Transverse colon (tissue), 4 donors: ENCODE data around the gene RHOU. TPM values are rescaled to one million over a fixed set of nuclear protein-coding genes. Genes with fewer than 3 reads are reported as not detected.

ENCODE experiments used
- DNase-seq: peaks from one replicate; pipeline ENCODE4 v3.0.0-alpha.2; 2019
- H3K27ac ChIP-seq, 4 donors: fragments of 200-600 bp; sonication (generic); 2 replicates each; pipeline ENCODE4 v1.5.1; 2016 to 2018; ENCODE audit warnings: inconsistent platforms in 4 of 4
- H3K27me3 ChIP-seq: fragments of 200-600 bp; sonication (generic); 2 replicates; pipeline ENCODE4 v1.5.1; 2017; ENCODE audit warnings: inconsistent platforms
- H3K36me3 ChIP-seq, 4 donors: fragments of 200-600 bp; sonication (generic); 2 replicates each; pipeline ENCODE4 v1.5.1; 2017 to 2019; ENCODE audit warnings: inconsistent platforms in 4 of 4
- H3K4me1 ChIP-seq, 4 donors: fragments of 200-600 bp; sonication (generic); 2 replicates each; pipeline ENCODE4 v1.5.1; 2017 to 2020; ENCODE audit warnings: inconsistent platforms in 4 of 4
- H3K4me3 ChIP-seq, 4 donors: fragments of 200-600 bp; sonication (generic); 1 replicate in 1 of 4; 2 replicates in 3 of 4; pipeline versions ENCODE4 v1.5.1 to v1.6.1; 2017 to 2019; ENCODE audit warnings: inconsistent platforms in 4 of 4
- H3K9me3 ChIP-seq, 2 donors: fragments of 200-600 bp; sonication (generic); 2 replicates each; pipeline ENCODE4 v1.5.1; 2017 to 2019; ENCODE audit warnings: inconsistent platforms in 2 of 2
- EP300 ChIP-seq: sonication (generic); formaldehyde crosslinking; IDR thresholded peaks from one replicate; pipeline ENCODE4 v1.6.1; 2017; ENCODE audit warnings: antibody characterized with exemption, low read depth
- POLR2A ChIP-seq: fragments of 450-650 bp; IDR thresholded peaks from one replicate; pipeline ENCODE4 v1.6.1; 2016; ENCODE audit warnings: antibody characterized with exemption, mild to moderate bottlenecking, moderate library complexity
- POLR2AphosphoS5 ChIP-seq, 3 donors: sonication (generic); formaldehyde crosslinking; IDR thresholded peaks; one replicate each; pipeline ENCODE4 v1.6.1; 2016; ENCODE audit warnings: antibody characterized with exemption in 3 of 3
- WGBS, 2 donors: methylation state at CpG; one replicate each; pipeline ENCODE4 v1.1.5; 2018; ENCODE audit warnings: low coverage in 1 of 2; 5-methylcytosine and 5-hydroxymethylcytosine counted together
- in situ Hi-C, 4 donors: fragments of 200-750 bp; cut with MboI; loops; one replicate each; pipeline versions ENCODE4 v1.15.0 to v1.15.1; 2017; ENCODE audit warnings: low sequenced_read_pairs in 3 of 4, low pct_ligation_motif_present in 1 of 4, low pct_unique_long_range_greater_than_20kb in 1 of 4
- intact Hi-C: fragments of 100-400 bp; cut with DNase I; formaldehyde crosslinking; loops from one replicate; pipeline ENCODE4 v1.15.1; 2023; ENCODE audit warnings: low total_unique reads
- total RNA-seq, 4 donors: library from RNA; depleted of rRNA; stranded (reverse); fragments of >200 nt; gene quantifications; one replicate each; pipeline ENCODE4 v1.1.0, GENCODE V29; 2016
- TF ChIP-seq, protein P1 (sequence below), 5 experiments: fragments of 200-600 bp in 3 of 5; fragments of 450-650 bp in 2 of 5; sonication (generic) in 3 of 5; IDR thresholded peaks; 1 replicate in 2 of 5; 2 replicates in 3 of 5; pipeline ENCODE4 v1.5.1; 2016 to 2017; ENCODE audit warnings: antibody characterized with exemption in 5 of 5, inconsistent platforms in 3 of 5, mild to moderate bottlenecking in 2 of 5, moderate library complexity in 1 of 5

RHOU gene
- total RNA-seq, 4 donors from 2014 or later, result 32.0 to 62.5 (median 38.4) TPM

DNA sequence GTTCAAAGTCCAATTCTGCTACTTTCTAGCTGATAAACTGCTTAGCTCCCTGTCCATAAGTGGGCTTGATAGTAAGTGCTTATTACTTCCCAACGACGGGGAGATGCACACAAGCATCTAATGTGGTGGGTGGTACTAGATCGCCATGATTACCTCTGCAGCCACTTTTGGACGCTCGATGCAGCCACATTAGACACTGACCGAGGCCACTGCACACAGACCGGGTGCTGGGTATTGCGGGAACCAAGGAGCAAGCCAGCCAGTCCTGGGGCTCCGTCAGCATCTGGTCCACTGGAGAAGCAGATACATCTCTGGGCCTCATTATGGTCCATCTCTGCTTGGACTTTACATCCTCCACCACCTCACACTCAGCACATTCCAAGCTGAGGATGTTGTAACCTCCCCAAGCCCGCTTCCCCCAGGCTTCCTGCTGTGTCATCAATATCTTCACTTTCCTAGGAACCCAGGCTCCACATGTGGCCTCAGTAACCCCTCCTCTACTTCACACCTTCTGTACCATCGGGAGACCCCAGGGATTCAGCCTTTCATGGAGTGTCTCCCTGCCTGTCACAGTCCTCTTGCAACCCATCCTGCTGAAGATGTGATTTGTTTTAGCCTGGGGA, 48.2 kb downstream of the RHOU start:
- no peaks in the 10 kb centered on the region for H3K9me3 ChIP-seq
- in situ Hi-C loops, result no loop called here
- TF ChIP-seq POLR2A (no peak), EP300 (no peak)
- TF ChIP-seq, protein P1, sequence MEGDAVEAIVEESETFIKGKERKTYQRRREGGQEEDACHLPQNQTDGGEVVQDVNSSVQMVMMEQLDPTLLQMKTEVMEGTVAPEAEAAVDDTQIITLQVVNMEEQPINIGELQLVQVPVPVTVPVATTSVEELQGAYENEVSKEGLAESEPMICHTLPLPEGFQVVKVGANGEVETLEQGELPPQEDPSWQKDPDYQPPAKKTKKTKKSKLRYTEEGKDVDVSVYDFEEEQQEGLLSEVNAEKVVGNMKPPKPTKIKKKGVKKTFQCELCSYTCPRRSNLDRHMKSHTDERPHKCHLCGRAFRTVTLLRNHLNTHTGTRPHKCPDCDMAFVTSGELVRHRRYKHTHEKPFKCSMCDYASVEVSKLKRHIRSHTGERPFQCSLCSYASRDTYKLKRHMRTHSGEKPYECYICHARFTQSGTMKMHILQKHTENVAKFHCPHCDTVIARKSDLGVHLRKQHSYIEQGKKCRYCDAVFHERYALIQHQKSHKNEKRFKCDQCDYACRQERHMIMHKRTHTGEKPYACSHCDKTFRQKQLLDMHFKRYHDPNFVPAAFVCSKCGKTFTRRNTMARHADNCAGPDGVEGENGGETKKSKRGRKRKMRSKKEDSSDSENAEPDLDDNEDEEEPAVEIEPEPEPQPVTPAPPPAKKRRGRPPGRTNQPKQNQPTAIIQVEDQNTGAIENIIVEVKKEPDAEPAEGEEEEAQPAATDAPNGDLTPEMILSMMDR (IDR thresholded peaks at IDR 0.05), result no peak
- no peaks in the 10 kb centered on the region for H3K27me3 ChIP-seq
- H3K36me3 ChIP-seq, result no peaks in the 10 kb centered on the region
- H3K4me1 ChIP-seq, result peaks cover 7 to 19% (median 14%) of the 10 kb centered on the region in 4 donors
- H3K4me3 ChIP-seq, result no peak overlapping the region
- DNase-seq, result no peak
- intact Hi-C loops, result no loop called here
- H3K27ac ChIP-seq, result peak overlapping the region; percentile 72 to 80 (median 76)
- WGBS, 2 donors, result 78 to 90% methylated on average over 2 to 11 of the region's 11 CpGs

DNA sequence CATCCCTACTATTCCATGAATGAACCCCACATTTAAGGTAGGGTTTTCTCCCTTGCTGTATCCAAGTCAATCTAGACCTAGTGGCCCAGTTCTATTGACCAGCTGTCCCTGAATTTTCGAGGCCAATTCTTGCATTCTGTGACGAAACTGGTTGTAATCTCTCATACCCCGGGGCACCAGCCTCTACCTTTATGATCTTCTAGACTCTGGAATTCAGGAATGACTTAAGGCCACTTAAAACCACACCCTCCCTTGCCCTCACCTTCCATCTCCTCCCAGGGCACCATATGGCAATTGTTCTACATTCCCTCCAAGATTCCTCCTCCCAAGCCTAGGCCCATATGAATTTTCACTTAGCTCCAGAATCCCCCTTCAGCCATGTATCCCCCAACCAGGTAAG, 48.9 kb downstream of the RHOU start:
- peak; percentile 34 for DNase-seq
- Histone ChIP-seq H3K4me3 (no peak overlapping the region), H3K27ac (peak overlapping the region; percentile 72 to 80 (median 76)), H3K9me3 (no peaks in the 10 kb centered on the region), H3K27me3 (no peaks in the 10 kb centered on the region), H3K4me1 (peaks cover 7 to 19% (median 14%) of the 10 kb centered on the region in 4 donors), H3K36me3 (no peaks in the 10 kb centered on the region)
- in situ Hi-C loops (no loop called here), intact Hi-C loops (no loop called here)
- 49% methylated on average over 3 of the region's 3 CpGs; no CpG with 5 or more reads in 1 of the 2 donors for WGBS, 2 donors
- TF ChIP-seq EP300 (no peak), POLR2AphosphoS5 (IDR thresholded peaks at IDR 0.05) (no peak), POLR2A (no peak)
- TF ChIP-seq, protein P1 (IDR thresholded peaks at IDR 0.05), result no peak

DNA sequence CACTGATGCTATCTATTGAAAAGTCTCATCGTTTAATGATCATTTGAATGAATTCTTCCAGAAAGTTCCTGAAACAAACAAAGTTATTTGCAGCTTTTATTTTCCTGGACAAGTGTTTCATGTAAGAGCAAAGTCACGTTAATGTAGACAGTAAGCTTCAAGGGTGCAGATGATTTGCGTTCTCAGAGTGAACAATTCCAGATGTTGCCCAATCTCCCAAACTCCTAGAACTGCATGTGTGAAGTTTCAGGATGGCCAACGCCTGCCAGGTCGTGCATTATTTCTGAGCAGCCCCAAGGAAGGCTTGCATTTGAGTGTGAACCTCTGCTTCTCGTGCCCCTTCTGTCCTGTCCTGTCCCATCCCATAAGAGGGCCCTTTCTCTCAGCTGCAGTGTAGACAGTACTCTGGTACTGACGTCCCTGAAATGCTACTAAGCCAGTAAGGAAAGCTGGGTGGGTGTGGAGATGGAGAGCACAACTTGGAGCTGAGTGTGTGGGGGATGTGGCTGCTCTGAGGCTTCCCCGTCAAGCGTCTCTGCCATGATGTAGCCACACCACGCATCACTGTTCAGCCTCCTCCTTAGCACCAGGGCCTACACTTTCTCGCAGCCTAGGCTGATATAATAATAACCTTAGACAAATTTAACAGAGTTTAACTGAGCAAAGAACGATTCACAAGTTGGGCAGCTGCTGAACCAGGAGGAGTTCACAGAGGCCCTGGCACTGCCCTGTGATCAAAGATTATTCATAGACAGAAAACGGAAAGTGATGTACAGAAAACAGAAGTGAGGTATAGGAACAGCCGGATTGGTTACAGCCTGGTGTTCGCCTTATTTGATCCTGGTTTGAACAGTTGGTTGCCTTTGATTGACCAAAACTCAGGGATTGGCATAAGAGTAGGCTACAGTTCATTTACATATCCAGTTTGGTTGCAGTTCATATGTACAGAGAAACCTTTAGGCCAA, 50.4 kb downstream of the RHOU start:
- Histone ChIP-seq H3K36me3 (no peaks in the 10 kb centered on the region), H3K27me3 (no peaks in the 10 kb centered on the region), H3K4me3 (no peak overlapping the region), H3K9me3 (no peaks in the 10 kb centered on the region), H3K27ac (no peak overlapping the region), H3K4me1 (peaks cover 7 to 19% (median 14%) of the 10 kb centered on the region in 4 donors)
- WGBS, 2 donors, result 79 to 82% methylated on average over 15 of the region's 15 CpGs
- intact Hi-C loops, result no loop called here
- TF ChIP-seq EP300 (no peak), POLR2AphosphoS5 (IDR thresholded peaks at IDR 0.05) (no peak), POLR2A (no peak)
- TF ChIP-seq, protein P1 (IDR thresholded peaks at IDR 0.05), result no peak
- in situ Hi-C loops, result no loop called here
- no peak for DNase-seq

DNA sequence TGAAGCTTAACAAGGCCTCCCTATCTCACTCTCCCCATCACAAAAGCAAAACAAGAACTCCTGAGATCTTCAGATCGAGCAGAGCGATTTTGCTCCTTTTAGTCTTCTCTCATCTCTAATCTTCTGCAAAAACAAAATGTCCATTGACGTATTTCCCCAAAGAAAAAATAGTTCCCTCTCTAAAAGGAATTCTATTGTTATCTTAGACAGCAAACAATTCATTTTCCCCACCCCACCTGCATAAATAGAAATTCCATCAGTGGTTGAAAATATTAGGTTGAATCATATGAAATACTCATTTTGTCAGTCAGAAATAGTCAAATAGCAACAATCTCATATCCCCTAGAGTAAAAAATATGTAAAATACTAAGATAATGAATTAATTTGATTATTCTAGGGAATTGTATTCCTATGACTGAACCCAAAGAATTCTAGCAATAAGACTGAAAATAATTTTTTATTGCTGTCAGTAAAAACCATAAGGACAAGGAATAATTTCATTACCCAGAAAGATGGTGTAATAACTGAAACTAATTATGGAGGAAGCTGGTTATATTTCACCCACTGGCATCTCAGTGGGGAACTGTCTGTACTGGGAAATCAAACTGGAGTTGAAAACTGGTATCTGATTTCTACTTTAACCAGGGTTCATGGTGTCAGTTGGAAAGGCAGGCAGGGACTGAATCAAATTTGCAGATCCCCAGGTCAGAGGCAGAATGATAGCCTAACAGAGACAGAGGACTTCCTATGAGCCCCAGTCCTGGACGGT, 51.3 kb downstream of the RHOU start:
- H3K9me3 ChIP-seq, result no peaks in the 10 kb centered on the region
- H3K27me3 ChIP-seq, result no peaks in the 10 kb centered on the region
- intact Hi-C loops (no loop called here), in situ Hi-C loops (no loop called here)
- H3K36me3 ChIP-seq, result no peaks in the 10 kb centered on the region
- H3K4me3 ChIP-seq, result no peak overlapping the region
- peaks cover 7 to 19% (median 14%) of the 10 kb centered on the region in 4 donors for H3K4me1 ChIP-seq
- 83 to 100% methylated on average over 2 to 4 of the region's 4 CpGs for WGBS, 2 donors
- no peak for DNase-seq
- TF ChIP-seq POLR2A (no peak), EP300 (no peak), POLR2AphosphoS5 (IDR thresholded peaks at IDR 0.05) (no peak)
- TF ChIP-seq, protein P1 (IDR thresholded peaks at IDR 0.05), result no peak
- no peak overlapping the region for H3K27ac ChIP-seq
